WTC11 (cell line): Measurements from ENCODE around the gene LBHD1. TPM values are rescaled to one million over a fixed set of nuclear protein-coding genes. Genes with fewer than 3 reads are reported as not detected.
A peak's percentile ranks its signal among the peaks of the same experiment; 100 is the strongest.

Experiments used
- ATAC-seq: fragments of 200-7000 bp; cut with Tn5 transposase; 2 replicates; pipeline ENCODE4 v1.10.0; 2021; ENCODE audit warnings: mild to moderate bottlenecking, moderate library complexity
- CTCF ChIA-PET: fragments of 300-600 bp; sonication (Branson Sonifier 250); formaldehyde crosslinking; loops from one replicate; lab custom pipeline; 2021; ENCODE audit warnings: antibody characterized with exemption; lab: Charles Lee
- POLR2A ChIA-PET: fragments of 350-600 bp; sonication (Branson Sonifier 250); formaldehyde crosslinking; loops from one replicate; lab custom pipeline; 2021; ENCODE audit warnings: antibody characterized with exemption; lab: Charles Lee
- DNase-seq: peaks from one replicate; pipeline ENCODE4 v3.0.0; 2021; ENCODE audit warnings: low spot score
- H3K27ac Mint-ChIP-seq: 2 replicates; pipeline ENCODE4 v1.8.0; 2021; ENCODE audit warnings: mixed read lengths
- H3K27me3 Mint-ChIP-seq: 2 replicates; pipeline ENCODE4 v1.8.0; 2021; ENCODE audit warnings: low read depth, mild to moderate bottlenecking, moderate library complexity, mixed read lengths
- H3K36me3 Mint-ChIP-seq: 2 replicates; pipeline ENCODE4 v1.8.0; 2021; ENCODE audit warnings: mixed read lengths
- H3K4me1 Mint-ChIP-seq: 2 replicates; pipeline ENCODE4 v1.8.0; 2022; ENCODE audit warnings: mixed read lengths
- H3K4me3 Mint-ChIP-seq: 2 replicates; pipeline ENCODE4 v1.8.0; 2021; ENCODE audit warnings: mild to moderate bottlenecking, moderate library complexity, mixed read lengths
- H3K9me3 Mint-ChIP-seq: 2 replicates; pipeline ENCODE4 v1.8.0; 2021; ENCODE audit warnings: mixed read lengths
- AR ChIP-seq: fragments of 250-450 bp; sonication (Bioruptor Pico); IDR thresholded peaks from 2 replicates; pipeline ENCODE4 v1.9.0; 2021; ENCODE audit warnings: mild to moderate bottlenecking
- ATF3 ChIP-seq: sonication (generic); formaldehyde crosslinking; conservative IDR thresholded peaks from 2 replicates; pipeline ENCODE4 v1.8.1; 2022; ENCODE audit warnings: mild to moderate bottlenecking, missing genetic modification reagents
- CREB1 ChIP-seq: sonication (generic); formaldehyde crosslinking; IDR thresholded peaks from 2 replicates; pipeline ENCODE4 v1.8.0; 2023; ENCODE audit warnings: mild to moderate bottlenecking, missing genetic modification reagents
- NFATC4 ChIP-seq: fragments of 250-450 bp; sonication (Bioruptor Pico); IDR thresholded peaks from 2 replicates; pipeline ENCODE4 v1.9.0; 2021; ENCODE audit warnings: mild to moderate bottlenecking
- TCF7 ChIP-seq: sonication (generic); formaldehyde crosslinking; IDR thresholded peaks from 2 replicates; pipeline ENCODE4 v1.8.0; 2022; ENCODE audit warnings: mild to moderate bottlenecking, low read depth, missing genetic modification reagents, moderate library complexity
- USF2 ChIP-seq: sonication (generic); formaldehyde crosslinking; IDR thresholded peaks from 2 replicates; pipeline ENCODE4 v1.8.1; 2023; ENCODE audit warnings: mild to moderate bottlenecking, missing genetic modification reagents, moderate library complexity
- ZNF263 ChIP-seq: sonication (generic); formaldehyde crosslinking; IDR thresholded peaks from 2 replicates; pipeline ENCODE4 v1.8.1; 2022; ENCODE audit warnings: low read depth, mild to moderate bottlenecking, moderate library complexity, missing genetic modification reagents
- ZNF396 ChIP-seq: fragments of 250-450 bp; sonication (Bioruptor Pico); IDR thresholded peaks from 2 replicates; pipeline ENCODE4 v1.8.0; 2021; ENCODE audit warnings: mild to moderate bottlenecking, moderate library complexity, borderline replicate concordance
- total RNA-seq: library from RNA; stranded (reverse); gene quantifications from 3 replicates; pipeline ENCODE4 v1.2.3, GENCODE V29; 2021
- TF ChIP-seq, protein P1 (sequence below): sonication (generic); formaldehyde crosslinking; IDR thresholded peaks from 2 replicates; pipeline ENCODE4 v1.8.1; 2023; ENCODE audit warnings: mild to moderate bottlenecking, moderate library complexity, missing genetic modification reagents
- TF ChIP-seq, protein P2 (sequence below): fragments of 250-450 bp; sonication (Bioruptor Pico); IDR thresholded peaks from 2 replicates; pipeline ENCODE4 v1.9.0; 2021; ENCODE audit warnings: moderate library complexity, mild to moderate bottlenecking, inconsistent platforms, borderline replicate concordance
- TF ChIP-seq, protein P3 (sequence below): sonication (generic); formaldehyde crosslinking; IDR thresholded peaks from 2 replicates; pipeline ENCODE4 v1.8.0; 2022; ENCODE audit warnings: mild to moderate bottlenecking, missing genetic modification reagents
- TF ChIP-seq, protein P4 (sequence below): sonication (generic); formaldehyde crosslinking; IDR thresholded peaks from 2 replicates; pipeline ENCODE4 v1.8.0; 2022; ENCODE audit warnings: mild to moderate bottlenecking, missing genetic modification reagents
- TF ChIP-seq, protein P5 (sequence below): sonication (generic); formaldehyde crosslinking; IDR thresholded peaks from 2 replicates; pipeline ENCODE4 v1.8.1; 2022; ENCODE audit warnings: missing genetic modification reagents, borderline replicate concordance
- TF ChIP-seq, protein P6 (sequence below): sonication (generic); formaldehyde crosslinking; conservative IDR thresholded peaks from 2 replicates; pipeline ENCODE4 v1.8.1; 2023; ENCODE audit warnings: mild to moderate bottlenecking, low read depth, missing genetic modification reagents, moderate library complexity
- TF ChIP-seq, protein P7 (sequence below): sonication (generic); formaldehyde crosslinking; IDR thresholded peaks from 2 replicates; pipeline ENCODE4 v1.8.1; 2023; ENCODE audit warnings: mild to moderate bottlenecking, missing genetic modification reagents

LBHD1 gene
- total RNA-seq, 1 experiment from 2014 or later, result 4.2 TPM

DNA sequence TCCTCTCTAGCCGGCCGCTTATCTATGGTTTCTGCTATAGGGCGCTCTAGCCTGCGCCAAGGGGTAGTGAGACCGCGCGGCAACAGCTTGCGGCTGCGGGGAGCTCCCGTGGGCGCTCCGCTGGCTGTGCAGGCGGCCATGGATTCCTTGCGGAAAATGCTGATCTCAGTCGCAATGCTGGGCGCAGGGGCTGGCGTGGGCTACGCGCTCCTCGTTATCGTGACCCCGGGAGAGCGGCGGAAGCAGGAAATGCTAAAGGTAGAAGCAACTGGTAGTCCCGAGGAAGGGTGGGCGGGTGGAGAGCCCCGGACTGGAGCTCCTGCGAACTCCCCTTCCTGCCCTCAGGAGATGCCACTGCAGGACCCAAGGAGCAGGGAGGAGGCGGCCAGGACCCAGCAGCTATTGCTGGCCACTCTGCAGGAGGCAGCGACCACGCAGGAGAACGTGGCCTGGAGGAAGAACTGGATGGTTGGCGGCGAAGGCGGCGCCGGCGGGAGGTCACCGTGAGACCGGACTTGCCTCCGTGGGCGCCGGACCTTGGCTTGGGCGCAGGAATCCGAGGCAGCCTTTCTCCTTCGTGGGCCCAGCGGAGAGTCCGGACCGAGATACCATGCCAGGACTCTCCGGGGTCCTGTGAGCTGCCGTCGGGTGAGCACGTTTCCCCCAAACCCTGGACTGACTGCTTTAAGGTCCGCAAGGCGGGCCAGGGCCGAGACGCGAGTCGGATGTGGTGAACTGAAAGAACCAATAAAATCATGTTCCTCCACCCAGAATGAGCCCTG is at the start of gene LBHD1, which contains the start of gene UQCC3 (continued):
- TF ChIP-seq, protein P1, sequence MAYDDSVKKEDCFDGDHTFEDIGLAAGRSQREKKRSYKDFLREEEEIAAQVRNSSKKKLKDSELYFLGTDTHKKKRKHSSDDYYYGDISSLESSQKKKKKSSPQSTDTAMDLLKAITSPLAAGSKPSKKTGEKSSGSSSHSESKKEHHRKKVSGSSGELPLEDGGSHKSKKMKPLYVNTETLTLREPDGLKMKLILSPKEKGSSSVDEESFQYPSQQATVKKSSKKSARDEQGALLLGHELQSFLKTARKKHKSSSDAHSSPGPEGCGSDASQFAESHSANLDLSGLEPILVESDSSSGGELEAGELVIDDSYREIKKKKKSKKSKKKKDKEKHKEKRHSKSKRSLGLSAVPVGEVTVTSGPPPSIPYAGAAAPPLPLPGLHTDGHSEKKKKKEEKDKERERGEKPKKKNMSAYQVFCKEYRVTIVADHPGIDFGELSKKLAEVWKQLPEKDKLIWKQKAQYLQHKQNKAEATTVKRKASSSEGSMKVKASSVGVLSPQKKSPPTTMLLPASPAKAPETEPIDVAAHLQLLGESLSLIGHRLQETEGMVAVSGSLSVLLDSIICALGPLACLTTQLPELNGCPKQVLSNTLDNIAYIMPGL (CRISPR knock-in tag), result 0 out of 2 replicates have a peak, but pooled peaks have one; percentile 75
- TF ChIP-seq TCF7 (CRISPR knock-in tag), result no peak
- TF ChIP-seq NFATC4 (CRISPR knock-in tag), result no peak
- TF ChIP-seq, protein P2, sequence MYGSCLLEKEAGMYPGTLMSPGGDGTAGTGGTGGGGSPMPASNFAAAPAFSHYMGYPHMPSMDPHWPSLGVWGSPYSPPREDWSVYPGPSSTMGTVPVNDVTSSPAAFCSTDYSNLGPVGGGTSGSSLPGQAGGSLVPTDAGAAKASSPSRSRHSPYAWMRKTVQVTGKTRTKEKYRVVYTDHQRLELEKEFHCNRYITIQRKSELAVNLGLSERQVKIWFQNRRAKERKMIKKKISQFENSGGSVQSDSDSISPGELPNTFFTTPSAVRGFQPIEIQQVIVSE (CRISPR knock-in tag), result no peak
- TF ChIP-seq, protein P3, sequence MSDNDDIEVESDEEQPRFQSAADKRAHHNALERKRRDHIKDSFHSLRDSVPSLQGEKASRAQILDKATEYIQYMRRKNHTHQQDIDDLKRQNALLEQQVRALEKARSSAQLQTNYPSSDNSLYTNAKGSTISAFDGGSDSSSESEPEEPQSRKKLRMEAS (CRISPR knock-in tag), result peak; percentile 79
- TF ChIP-seq ZNF263, result no peak
- no peak for TF ChIP-seq CREB1 (CRISPR knock-in tag)
- peak; percentile 52 for TF ChIP-seq USF2 (CRISPR knock-in tag)
- TF ChIP-seq, protein P4, sequence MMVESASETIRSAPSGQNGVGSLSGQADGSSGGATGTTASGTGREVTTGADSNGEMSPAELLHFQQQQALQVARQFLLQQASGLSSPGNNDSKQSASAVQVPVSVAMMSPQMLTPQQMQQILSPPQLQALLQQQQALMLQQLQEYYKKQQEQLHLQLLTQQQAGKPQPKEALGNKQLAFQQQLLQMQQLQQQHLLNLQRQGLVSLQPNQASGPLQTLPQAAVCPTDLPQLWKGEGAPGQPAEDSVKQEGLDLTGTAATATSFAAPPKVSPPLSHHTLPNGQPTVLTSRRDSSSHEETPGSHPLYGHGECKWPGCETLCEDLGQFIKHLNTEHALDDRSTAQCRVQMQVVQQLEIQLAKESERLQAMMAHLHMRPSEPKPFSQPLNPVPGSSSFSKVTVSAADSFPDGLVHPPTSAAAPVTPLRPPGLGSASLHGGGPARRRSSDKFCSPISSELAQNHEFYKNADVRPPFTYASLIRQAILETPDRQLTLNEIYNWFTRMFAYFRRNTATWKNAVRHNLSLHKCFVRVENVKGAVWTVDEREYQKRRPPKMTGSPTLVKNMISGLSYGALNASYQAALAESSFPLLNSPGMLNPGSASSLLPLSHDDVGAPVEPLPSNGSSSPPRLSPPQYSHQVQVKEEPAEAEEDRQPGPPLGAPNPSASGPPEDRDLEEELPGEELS (CRISPR knock-in tag), result peak; percentile 41
- TF ChIP-seq, protein P5, sequence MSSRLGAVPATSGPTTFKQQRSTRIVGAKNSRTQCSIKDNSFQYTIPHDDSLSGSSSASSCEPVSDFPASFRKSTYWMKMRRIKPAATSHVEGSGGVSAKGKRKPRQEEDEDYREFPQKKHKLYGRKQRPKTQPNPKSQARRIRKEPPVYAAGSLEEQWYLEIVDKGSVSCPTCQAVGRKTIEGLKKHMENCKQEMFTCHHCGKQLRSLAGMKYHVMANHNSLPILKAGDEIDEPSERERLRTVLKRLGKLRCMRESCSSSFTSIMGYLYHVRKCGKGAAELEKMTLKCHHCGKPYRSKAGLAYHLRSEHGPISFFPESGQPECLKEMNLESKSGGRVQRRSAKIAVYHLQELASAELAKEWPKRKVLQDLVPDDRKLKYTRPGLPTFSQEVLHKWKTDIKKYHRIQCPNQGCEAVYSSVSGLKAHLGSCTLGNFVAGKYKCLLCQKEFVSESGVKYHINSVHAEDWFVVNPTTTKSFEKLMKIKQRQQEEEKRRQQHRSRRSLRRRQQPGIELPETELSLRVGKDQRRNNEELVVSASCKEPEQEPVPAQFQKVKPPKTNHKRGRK, result no peak

DNA sequence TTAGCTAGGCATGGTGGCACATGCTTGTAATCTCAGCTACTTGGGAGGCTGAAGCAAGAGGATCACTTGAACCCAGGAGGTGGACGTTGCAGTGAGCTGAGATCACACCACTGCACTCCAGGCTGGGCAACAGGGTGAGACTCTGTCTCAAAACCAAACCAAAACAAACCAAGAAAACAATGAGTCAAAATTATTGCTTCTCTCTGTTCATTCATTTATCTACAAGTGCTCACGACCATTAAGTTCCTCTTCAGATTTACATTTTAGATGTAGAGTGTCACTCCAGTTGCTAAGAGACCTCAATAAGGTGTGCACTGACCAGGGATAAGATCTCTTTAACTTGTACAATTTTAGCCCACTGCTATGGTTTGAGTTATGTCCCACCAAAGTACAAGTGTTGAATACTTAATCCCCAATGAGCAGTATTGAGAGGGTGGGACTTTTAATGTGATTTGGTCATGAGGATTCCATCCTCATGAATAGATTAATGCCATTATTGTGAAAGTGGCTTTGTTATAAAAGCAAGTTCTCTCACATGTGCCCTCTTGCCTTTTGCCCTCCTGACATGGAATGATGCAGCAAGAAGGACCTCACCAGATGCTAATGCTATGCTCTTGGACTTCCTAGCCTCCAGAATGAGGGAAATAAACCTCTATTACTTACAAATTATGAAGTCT is 47.4 kb upstream of the LBHD1 start:
- Mint-ChIP-seq H3K9me3 (no peaks in the 10 kb centered on the region), H3K4me3 (no peak overlapping the region), H3K4me1 (peaks cover 20% of the 10 kb centered on the region), H3K36me3 (peaks cover 94% of the 10 kb centered on the region), H3K27ac (no peak overlapping the region; the same call in 1 of the 2 replicates), H3K27me3 (no peaks in the 10 kb centered on the region)
- CTCF ChIA-PET, result no interaction called here
- ATAC-seq (no peak), DNase-seq (no peak)
- TF ChIP-seq AR (CRISPR knock-in tag), result no peak
- TF ChIP-seq, protein P6, sequence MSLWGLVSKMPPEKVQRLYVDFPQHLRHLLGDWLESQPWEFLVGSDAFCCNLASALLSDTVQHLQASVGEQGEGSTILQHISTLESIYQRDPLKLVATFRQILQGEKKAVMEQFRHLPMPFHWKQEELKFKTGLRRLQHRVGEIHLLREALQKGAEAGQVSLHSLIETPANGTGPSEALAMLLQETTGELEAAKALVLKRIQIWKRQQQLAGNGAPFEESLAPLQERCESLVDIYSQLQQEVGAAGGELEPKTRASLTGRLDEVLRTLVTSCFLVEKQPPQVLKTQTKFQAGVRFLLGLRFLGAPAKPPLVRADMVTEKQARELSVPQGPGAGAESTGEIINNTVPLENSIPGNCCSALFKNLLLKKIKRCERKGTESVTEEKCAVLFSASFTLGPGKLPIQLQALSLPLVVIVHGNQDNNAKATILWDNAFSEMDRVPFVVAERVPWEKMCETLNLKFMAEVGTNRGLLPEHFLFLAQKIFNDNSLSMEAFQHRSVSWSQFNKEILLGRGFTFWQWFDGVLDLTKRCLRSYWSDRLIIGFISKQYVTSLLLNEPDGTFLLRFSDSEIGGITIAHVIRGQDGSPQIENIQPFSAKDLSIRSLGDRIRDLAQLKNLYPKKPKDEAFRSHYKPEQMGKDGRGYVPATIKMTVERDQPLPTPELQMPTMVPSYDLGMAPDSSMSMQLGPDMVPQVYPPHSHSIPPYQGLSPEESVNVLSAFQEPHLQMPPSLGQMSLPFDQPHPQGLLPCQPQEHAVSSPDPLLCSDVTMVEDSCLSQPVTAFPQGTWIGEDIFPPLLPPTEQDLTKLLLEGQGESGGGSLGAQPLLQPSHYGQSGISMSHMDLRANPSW (CRISPR knock-in tag), result no peak
- no peak for TF ChIP-seq ATF3 (CRISPR knock-in tag)
- no peak for TF ChIP-seq ZNF396 (CRISPR knock-in tag)
- TF ChIP-seq, protein P7, sequence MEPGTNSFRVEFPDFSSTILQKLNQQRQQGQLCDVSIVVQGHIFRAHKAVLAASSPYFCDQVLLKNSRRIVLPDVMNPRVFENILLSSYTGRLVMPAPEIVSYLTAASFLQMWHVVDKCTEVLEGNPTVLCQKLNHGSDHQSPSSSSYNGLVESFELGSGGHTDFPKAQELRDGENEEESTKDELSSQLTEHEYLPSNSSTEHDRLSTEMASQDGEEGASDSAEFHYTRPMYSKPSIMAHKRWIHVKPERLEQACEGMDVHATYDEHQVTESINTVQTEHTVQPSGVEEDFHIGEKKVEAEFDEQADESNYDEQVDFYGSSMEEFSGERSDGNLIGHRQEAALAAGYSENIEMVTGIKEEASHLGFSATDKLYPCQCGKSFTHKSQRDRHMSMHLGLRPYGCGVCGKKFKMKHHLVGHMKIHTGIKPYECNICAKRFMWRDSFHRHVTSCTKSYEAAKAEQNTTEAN (CRISPR knock-in tag), result no peak
- TF ChIP-seq, protein P3 (CRISPR knock-in tag), result no peak
- POLR2A ChIA-PET, result interaction anchor here (0.7 kb wide), 1 partner anchor 128 kb away, joined by 5 read pairs; no protein-coding TSS in a partner anchor
